HG03457 (cell line): Measurements from ENCODE around the gene OR5B2.
"Not testable (repeated sequence)": the region's sequence is repeated elsewhere in the genome, so short reads cannot be mapped to it uniquely, and the experiment has no call there.

ENCODE experiments used
- ATAC-seq: cut with Tn5 transposase; IDR thresholded peaks from one replicate; pipeline ENCODE4 v1.9.1; 2021; ENCODE audit warnings: moderate number of reproducible peaks; ENCODE audit not compliant: unreplicated experiment

OR5B2 gene

DNA sequence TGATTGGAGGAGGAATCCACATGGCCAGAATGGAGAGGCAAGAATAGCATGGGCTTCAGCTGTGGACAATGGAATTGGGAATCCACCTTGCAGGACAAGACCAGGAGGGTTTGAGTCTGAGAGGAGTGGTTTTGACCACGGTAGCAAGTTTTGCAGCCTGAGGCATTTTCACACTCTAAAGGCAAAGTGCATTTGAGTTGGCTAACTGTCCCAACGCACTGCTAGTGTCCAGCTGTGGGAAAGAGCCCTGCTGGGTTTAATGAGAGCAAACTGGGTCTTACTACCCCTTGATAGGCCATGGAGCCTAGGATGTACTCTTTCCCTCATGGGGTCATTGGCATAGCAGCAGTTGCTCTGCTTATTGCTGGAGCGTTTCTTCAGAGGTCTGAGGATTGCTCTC lies at the start of gene OR5B2:
OR5B2 (minus strand) TSS at position 101 of the 400 bp plus-strand sequence. CDS start 4,860 bp downstream, outside the sequence.
- no peak for ATAC-seq

GRCh38 chr11:58471892-58472291 lies 44.0 kb upstream of the OR5B2 start:
- ATAC-seq: no peak

DNA sequence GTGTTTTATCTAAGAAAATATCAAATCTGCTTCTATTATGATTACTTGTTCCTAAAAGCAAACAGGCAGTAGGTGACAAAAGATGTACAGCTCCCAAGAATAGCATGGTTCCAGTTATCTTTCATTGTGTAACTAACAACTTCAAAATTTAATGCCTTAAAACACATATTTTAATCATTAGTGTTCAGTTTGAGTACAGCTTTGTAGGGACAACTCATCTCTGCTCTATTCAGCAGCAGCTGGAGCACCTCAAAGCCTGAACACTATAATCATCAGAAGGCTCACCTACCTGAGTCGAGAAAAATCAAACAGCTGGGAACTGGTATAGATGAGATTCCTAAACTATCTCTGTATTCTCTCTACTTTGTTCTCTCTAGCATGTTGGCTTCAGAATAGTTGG lies 38.4 kb upstream of the OR5B2 start:
- ATAC-seq: no peak

- no peak for ATAC-seq
Measured at GRCh38 chr11:58465690-58466089, 37.8 kb upstream of the OR5B2 start.

GRCh38 chr11:58451585-58451984 lies 23.7 kb upstream of the OR5B2 start:
- no peak for ATAC-seq

DNA sequence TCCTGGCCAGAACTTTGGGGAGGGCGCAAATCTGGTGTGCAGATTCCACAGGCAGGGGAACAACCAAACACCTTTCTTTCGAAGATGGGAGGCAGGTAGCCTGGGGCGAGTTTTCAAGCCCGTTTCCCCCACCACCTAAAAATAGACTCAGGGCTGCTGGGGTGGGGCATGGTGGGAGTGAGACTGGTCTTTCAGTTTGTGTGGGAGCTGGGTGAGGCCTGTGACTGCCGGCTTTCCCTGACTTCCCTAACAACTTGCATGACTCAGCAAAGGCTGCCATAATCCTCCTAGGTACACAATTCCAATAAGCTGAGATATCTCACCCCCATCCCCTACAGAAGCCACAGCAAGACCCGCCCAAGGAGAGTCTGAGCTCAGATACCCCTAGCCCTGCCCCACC lies 18.4 kb upstream of the OR5B2 start:
- no peak for ATAC-seq

GRCh38 chr11:58444300-58444699 lies 16.4 kb upstream of the OR5B2 start:
- no peak for ATAC-seq

DNA sequence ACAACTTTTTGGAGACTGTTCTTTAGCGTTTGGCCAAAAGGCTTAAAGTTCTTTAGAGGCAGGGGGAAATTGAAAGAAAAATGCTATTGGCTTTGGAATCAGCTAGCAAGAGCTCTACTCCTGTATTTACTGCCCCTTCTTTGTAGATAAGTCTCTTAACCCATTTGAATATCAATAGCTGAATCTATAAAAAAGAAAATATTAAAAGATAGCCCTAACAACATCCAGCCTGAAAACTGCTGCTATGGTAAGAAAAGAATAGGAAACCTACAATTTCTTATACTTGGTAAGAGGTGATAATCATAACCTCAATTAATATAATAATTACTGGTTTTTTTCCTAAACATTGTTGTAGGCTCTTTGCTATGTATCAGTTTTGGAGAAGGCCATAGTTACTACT lies 14.2 kb upstream of the OR5B2 start, which contains the start of gene OR5B12:
OR5B12 (minus strand) TSS at position 101 of the 400 bp plus-strand sequence. CDS start 2,085 bp downstream, outside the sequence.
- no peak for ATAC-seq

GRCh38 chr11:58438486-58438885 lies 10.6 kb upstream of the OR5B2 start:
- ATAC-seq: no peak

- ATAC-seq: no peak
Measured at GRCh38 chr11:58434217-58434616, 6.3 kb upstream of the OR5B2 start.

GRCh38 chr11:58433638-58434203 lies 5.8 kb upstream of the OR5B2 start:
- no peak for ATAC-seq

- ATAC-seq: no peak
Measured at GRCh38 chr11:58429273-58429672, 1.4 kb upstream of the OR5B2 start.

GRCh38 chr11:58406774-58407173 lies 21.1 kb downstream of the OR5B2 start, which contains the start of gene OR5B3:
TSS of gene OR5B3 (minus strand) at chr11:58406874. CDS start at chr11:58403409, 3,465 bp downstream.
- no peak for ATAC-seq

DNA sequence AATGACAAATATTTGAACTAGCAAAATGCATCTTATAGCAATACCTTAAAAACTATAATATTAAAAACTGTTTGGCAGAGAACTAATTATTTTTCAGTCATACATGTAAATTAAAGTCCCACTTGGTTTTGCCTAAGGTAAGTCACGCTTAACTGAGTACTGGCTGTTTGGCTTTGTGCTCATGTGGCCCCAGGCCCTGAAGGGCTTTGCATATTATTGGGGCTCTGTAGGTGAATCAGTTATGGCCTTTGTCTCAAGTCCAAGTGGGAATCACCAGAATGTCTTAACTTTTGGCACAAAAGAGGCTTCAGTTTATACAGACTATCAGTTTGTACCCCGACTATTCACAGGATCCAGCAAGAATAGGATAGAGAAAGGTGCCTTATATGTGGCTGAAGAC lies 28.3 kb downstream of the OR5B2 start:
- ATAC-seq: not testable (repeated sequence)

- ATAC-seq: no peak
Measured at GRCh38 chr11:58395581-58395980, 32.3 kb downstream of the OR5B2 start.

DNA sequence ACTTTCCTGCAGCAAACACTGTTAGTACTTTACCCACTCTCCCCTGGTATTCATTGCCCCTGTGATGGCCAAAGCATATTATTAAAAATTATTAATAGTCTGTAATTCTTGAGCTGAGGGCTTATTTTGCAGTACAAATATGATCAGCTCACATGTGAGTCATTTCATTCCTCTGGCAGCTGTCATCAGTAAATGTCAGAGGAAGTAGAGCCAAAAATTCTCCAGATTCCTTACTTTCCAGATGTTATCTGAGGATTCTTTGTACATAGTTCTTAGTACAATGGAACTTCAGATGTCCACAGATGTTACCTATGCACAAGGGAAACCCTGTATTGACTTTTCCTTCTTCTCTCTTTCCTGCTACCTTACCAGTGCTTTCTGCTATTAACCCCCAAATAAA lies 33.7 kb downstream of the OR5B2 start:
- ATAC-seq: no peak

DNA sequence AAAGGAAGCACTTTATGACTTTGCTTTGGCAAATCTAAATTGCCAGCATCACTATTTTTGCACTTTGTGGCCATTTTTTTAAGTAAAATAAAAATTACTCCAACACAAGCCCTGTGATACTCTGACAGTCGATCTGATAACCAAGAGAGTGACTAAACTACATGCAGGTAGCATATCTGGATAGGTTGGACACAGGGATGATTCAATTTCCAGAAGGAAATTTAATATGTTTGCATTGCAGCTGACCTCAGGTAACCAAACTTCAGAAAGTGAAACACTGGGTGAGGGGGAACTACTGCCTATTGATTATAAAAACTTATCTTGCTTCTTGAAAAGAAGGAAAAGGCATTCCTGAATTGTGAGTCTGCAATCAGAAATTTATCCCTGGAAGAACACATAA lies 35.2 kb downstream of the OR5B2 start:
- no peak for ATAC-seq

- no peak for ATAC-seq
Measured at GRCh38 chr11:58391879-58392278, 36.0 kb downstream of the OR5B2 start.

DNA sequence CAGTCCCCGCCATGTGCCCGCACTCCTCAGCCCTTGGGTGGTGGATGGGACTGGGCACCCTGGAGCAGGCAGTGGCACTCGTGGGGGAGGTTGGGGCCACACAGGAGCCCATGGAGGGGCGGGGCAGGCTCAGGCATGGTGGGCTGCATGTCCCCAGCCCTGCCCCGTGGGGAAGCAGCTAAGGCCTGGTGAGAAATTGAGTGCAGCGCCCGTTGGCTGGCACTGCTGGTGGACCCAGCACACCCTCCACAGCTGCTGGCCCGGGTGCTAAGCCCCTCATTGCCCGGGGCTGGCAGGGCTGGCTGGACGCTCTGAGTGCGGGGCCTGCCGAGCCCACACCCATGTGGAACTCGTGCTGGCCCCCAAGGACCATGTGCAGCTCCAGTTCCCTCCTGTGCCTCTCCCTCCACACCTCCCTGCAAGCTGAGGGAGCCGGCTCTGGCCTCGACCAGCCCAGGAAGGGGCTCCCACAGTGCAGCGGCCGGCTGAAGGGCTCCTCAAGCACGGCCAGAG lies 37.3 kb downstream of the OR5B2 start:
- no peak for ATAC-seq
